A172 (cell line): ENCODE results near the gene UBE3A. TPM values are rescaled to one million over a fixed set of nuclear protein-coding genes. Genes with fewer than 3 reads are reported as not detected.

Source experiments
- DNase-seq: peaks from one replicate; pipeline ENCODE4 v3.0.0-alpha.2; 2015; ENCODE audit warnings: low spot score
- total RNA-seq: library from RNA; depleted of rRNA; stranded (reverse); fragments of >200 nt; shearing (Covaris generic); gene quantifications from 2 replicates; pipeline ENCODE4 v1.2.3, GENCODE V29; 2014

Gene UBE3A
- total RNA-seq, 1 experiment from 2014 or later: 54.4 TPM

- DNase-seq: no peak
These were observed 107.4 kb downstream of the UBE3A start for GRCh38 chr15:25331404-25331803.

- DNase-seq: no peak
These were observed 109.1 kb downstream of the UBE3A start for GRCh38 chr15:25329696-25330095.

DNA sequence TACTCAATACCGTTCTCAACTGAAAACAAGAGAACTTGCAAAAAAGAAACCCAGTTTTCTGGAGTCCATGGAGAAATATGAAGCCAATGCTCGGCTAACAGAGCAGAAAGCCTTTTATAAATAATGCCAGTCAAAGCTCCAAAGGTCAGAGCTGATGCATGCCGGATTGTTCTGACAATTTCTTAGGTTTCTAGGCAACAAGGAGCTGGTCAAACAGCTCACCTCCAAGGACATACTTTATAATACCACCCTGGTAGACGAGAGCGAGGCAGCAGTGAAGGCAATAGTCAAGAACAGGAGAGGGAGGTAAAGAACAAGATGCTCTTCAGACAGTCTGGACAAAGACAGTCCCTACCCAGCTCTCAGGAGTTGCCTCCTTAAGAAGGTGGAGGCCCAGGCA is 111.1 kb downstream of the UBE3A start:
- DNase-seq: no peak

DNA sequence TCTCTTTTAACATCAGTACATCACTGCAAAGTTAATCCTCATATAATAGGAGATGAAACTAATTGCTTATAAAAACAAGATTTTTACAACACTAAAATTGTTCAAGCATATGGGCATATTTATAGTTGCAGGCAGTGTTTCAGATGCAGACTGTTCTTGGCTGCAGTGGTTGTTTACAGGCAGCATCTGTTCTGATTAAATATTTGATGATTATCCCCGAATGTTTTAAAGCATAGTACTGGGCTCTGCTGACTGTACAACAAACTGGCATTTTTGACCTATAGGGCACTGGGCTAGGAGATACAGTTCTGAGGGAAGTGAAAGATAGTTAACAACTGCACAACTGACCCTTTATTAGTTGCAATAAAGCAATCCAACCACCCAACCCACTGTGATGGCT is 113.6 kb downstream of the UBE3A start:
- DNase-seq: no peak

DNA sequence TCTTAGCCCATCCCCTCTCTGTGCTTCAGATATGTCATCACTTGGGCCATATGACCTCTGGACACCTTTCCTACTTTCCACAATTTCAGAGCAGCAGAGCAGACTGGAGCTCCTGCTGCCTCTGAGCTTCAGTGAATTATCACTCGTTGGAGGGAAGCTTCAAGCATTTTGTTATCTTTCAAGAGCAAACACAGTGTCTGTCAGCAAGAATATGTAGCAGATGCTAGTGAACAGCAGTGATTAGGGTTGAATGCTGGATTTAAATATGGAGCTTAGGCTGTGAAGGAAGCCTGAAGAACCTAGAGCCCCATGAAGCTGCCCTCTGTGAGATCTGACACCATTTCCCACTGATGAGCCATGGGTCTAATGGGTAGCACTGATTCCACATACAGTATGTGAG is 115.4 kb downstream of the UBE3A start:
- no peak for DNase-seq

- DNase-seq: no peak
These were observed 151.0 kb downstream of the UBE3A start for GRCh38 chr15:25287823-25288222.
